HepG2 (cell line): ENCODE measurements around the gene RNF123. TPM values are rescaled to one million over a fixed set of nuclear protein-coding genes. Genes with fewer than 3 reads are reported as not detected.

Source experiments
- ATAC-seq: fragments of 200-7000 bp; cut with Tn5 transposase; 3 replicates; pipeline ENCODE4 v1.9.1; 2020; ENCODE audit warnings: mild to moderate bottlenecking, moderate library complexity
- BruUV-seq: library from RNA; stranded (reverse); fragments of 400-500 nt; replicated peaks from 2 replicates; lab custom pipeline; 2021; lab: Mats Ljungman, UMichigan
- CTCF ChIA-PET: fragments of 300-600 bp; formaldehyde crosslinking; extraction: SDS; loops from one replicate; lab custom pipeline; 2021; ENCODE audit warnings: low total read pairs, inconsistent platforms, low intra/inter-chr PET ratio; lab: Yijun Ruan, JAX
- POLR2A ChIA-PET: fragments of 350-600 bp; sonication (Branson Sonifier 250); formaldehyde crosslinking; loops from one replicate; lab custom pipeline; 2020; ENCODE audit warnings: antibody characterized with exemption, inconsistent platforms; lab: Yijun Ruan, JAX
- DNase-seq: peaks from one replicate; pipeline ENCODE4 v3.0.0-alpha.2; 2015; ENCODE audit warnings: low spot score
- FAIRE-seq: peaks from 3 replicates; lab custom pipeline; 2011; peaks lifted over from hg19 to GRCh38; lab: Jason Lieb, UNC
- H2AFZ ChIP-seq: one replicate; pipeline ENCODE4 v1.6.1; 2011; ENCODE audit warnings: low read length, inconsistent platforms
- H3K27ac ChIP-seq: fragments of 300-600 bp; 3 replicates; pipeline ENCODE4 v1.8.0; 2011; ENCODE audit warnings: mixed run types, mild to moderate bottlenecking, mixed read lengths, low read length, inconsistent platforms; ENCODE audit not compliant: insufficient read depth; ENCODE audit errors: extremely low read length
- H3K27me3 ChIP-seq, 2 experiments: fragments of 200-600 bp in 1 of 2; 2 replicates in 1 of 2; 3 replicates in 1 of 2; pipeline versions ENCODE4 v1.6.0 to v1.8.0; 2011; ENCODE audit warnings: low read length in 2 of 2, mild to moderate bottlenecking in 2 of 2, moderate library complexity in 2 of 2, inconsistent platforms in 1 of 2; ENCODE audit not compliant: insufficient read depth in 2 of 2, control insufficient read depth in 1 of 2
- H3K36me3 ChIP-seq, 2 experiments: fragments of 200-600 bp in 1 of 2; replicated peaks in 1 of 2; 2 replicates in 1 of 2; 3 replicates in 1 of 2; pipeline versions ENCODE4 v1.5.1 to v1.8.0; 2011; ENCODE audit warnings: low read length in 2 of 2, inconsistent platforms in 1 of 2; ENCODE audit not compliant: insufficient read depth in 2 of 2, control insufficient read depth in 1 of 2
- H3K4me1 ChIP-seq: 2 replicates; pipeline ENCODE4 v1.5.1; 2012; ENCODE audit warnings: low read length, inconsistent platforms; ENCODE audit not compliant: insufficient read depth
- H3K4me2 ChIP-seq: 2 replicates; pipeline ENCODE4 v1.6.0; 2011; ENCODE audit warnings: low read depth, low read length, inconsistent platforms
- H3K4me3 ChIP-seq, 3 experiments: fragments of 200-600 bp in 1 of 3; sonication (generic), shearing (Covaris generic) in 1 of 3; replicated peaks in 1 of 3; 2 replicates each; pipeline ENCODE4 v1.5.1; 2011 to 2016; ENCODE audit warnings: low read length in 3 of 3, inconsistent platforms in 2 of 3, low read depth in 2 of 3, mild to moderate bottlenecking in 2 of 3, control low read depth in 1 of 3, mixed read lengths in 1 of 3; ENCODE audit not compliant: insufficient read depth in 1 of 3
- H3K79me2 ChIP-seq: one replicate; pipeline ENCODE4 v1.6.1; 2011; ENCODE audit warnings: low read length, inconsistent platforms; ENCODE audit not compliant: insufficient read depth
- H3K9ac ChIP-seq: 2 replicates; pipeline ENCODE4 v1.6.0; 2011; ENCODE audit warnings: mild to moderate bottlenecking, low read depth, low read length, inconsistent platforms; ENCODE audit not compliant: insufficient read depth
- H3K9me3 ChIP-seq: 2 replicates; pipeline ENCODE4 v1.5.1; 2012; ENCODE audit warnings: mild to moderate bottlenecking, low read length
- H4K20me1 ChIP-seq: 2 replicates; pipeline ENCODE4 v1.6.0; 2011; ENCODE audit warnings: inconsistent platforms, mild to moderate bottlenecking, low read length, moderate library complexity; ENCODE audit not compliant: insufficient read depth
- HMG20B ChIP-seq: conservative IDR thresholded peaks from 2 replicates; pipeline ENCODE4 v1.6.1; 2016; ENCODE audit warnings: missing genetic modification reagents, missing compliant biosample characterization
- SMAD3 ChIP-seq: sonication (generic); formaldehyde crosslinking; IDR thresholded peaks from 2 replicates; pipeline ENCODE4 v1.4.0; 2020; ENCODE audit warnings: missing genetic modification reagents
- ZNF251 ChIP-seq: sonication (generic); formaldehyde crosslinking; IDR thresholded peaks from 2 replicates; pipeline ENCODE4 v1.9.0; 2021; ENCODE audit warnings: mild to moderate bottlenecking, missing genetic modification reagents
- ZNF530 ChIP-seq: sonication (generic); formaldehyde crosslinking; IDR thresholded peaks from 2 replicates; pipeline ENCODE4 v1.5.0; 2020; ENCODE audit warnings: low read depth, mild to moderate bottlenecking, missing genetic modification reagents
- ZNF577 ChIP-seq: sonication (generic); formaldehyde crosslinking; IDR thresholded peaks from 2 replicates; pipeline ENCODE4 v1.4.0; 2020; ENCODE audit warnings: mild to moderate bottlenecking, low read depth, missing genetic modification reagents, borderline replicate concordance
- ZNF776 ChIP-seq: sonication (generic); formaldehyde crosslinking; IDR thresholded peaks from 2 replicates; pipeline ENCODE4 v1.4.0; 2020; ENCODE audit warnings: mild to moderate bottlenecking, missing genetic modification reagents
- WGBS: methylation state at CpG from one replicate; pipeline ENCODE4 v1.1.6; 2017; ENCODE audit warnings: low lambda C conversion rate; 5-methylcytosine and 5-hydroxymethylcytosine counted together
- in situ Hi-C: cut with HindIII; loops from 2 replicates; pipeline ENCODE4 v1.10.0; 2017; ENCODE audit warnings: low pct_unique_long_range_greater_than_20kb; ENCODE audit not compliant: extremely low pct_ligation_motif_present
- intact Hi-C: fragments of 100-400 bp; cut with micrococcal nuclease; formaldehyde crosslinking; loops from one replicate; pipeline ENCODE4 v1.10.0; 2022; ENCODE audit not compliant: unreplicated experiment
- polyA plus RNA-seq, 8 experiments: library from polyadenylated mRNA; depleted of rRNA in 3 of 8; stranded (reverse) in 7 of 8; unstranded in 1 of 8; fragments of >200 nt; fragmentation: Illumina TruSeq in 4 of 8; extraction: Trizol in 4 of 8; gene quantifications; 2 replicates each; pipeline versions ENCODE4 v1.2.1 to v1.2.3, GENCODE V29; 2011 to 2016; ENCODE audit warnings: low read depth in 4 of 8, missing spikeins in 1 of 8, mixed read lengths in 1 of 8; ENCODE audit not compliant: insufficient read depth in 1 of 8
- total RNA-seq, 5 experiments: library from RNA; depleted of rRNA; stranded (reverse); fragments of >200 nt; fragmentation: Illumina TruSeq; extraction: Trizol; gene quantifications; 2 replicates each; pipeline ENCODE4 v1.2.3, GENCODE V29; 2016; ENCODE audit warnings: low read depth in 1 of 5
- TF ChIP-seq, protein P1 (sequence below): sonication (generic); formaldehyde crosslinking; IDR thresholded peaks from 2 replicates; pipeline ENCODE4 v1.5.0; 2020; ENCODE audit warnings: mild to moderate bottlenecking, missing genetic modification reagents, borderline replicate concordance
- TF ChIP-seq, protein P2 (sequence below): sonication (generic); formaldehyde crosslinking; IDR thresholded peaks from 2 replicates; pipeline ENCODE4 v1.4.0; 2020; ENCODE audit warnings: missing genetic modification reagents
- TF ChIP-seq, protein P3 (sequence below): sonication (generic); formaldehyde crosslinking; IDR thresholded peaks from 2 replicates; pipeline ENCODE4 v1.4.0; 2020; ENCODE audit warnings: missing genetic modification reagents; ENCODE audit errors: not compliant biosample characterization
- TF ChIP-seq, protein P4 (sequence below): sonication (generic); formaldehyde crosslinking; conservative IDR thresholded peaks from 2 replicates; pipeline ENCODE4 v1.8.0; 2022; ENCODE audit warnings: missing genetic modification reagents

The RNF123 gene
- total and polyA plus RNA-seq, 2 of the 13 experiments (the other 11 are each of a cell fraction or from before 2014, with no cell fraction given), result 29.9 to 82.2 TPM

DNA sequence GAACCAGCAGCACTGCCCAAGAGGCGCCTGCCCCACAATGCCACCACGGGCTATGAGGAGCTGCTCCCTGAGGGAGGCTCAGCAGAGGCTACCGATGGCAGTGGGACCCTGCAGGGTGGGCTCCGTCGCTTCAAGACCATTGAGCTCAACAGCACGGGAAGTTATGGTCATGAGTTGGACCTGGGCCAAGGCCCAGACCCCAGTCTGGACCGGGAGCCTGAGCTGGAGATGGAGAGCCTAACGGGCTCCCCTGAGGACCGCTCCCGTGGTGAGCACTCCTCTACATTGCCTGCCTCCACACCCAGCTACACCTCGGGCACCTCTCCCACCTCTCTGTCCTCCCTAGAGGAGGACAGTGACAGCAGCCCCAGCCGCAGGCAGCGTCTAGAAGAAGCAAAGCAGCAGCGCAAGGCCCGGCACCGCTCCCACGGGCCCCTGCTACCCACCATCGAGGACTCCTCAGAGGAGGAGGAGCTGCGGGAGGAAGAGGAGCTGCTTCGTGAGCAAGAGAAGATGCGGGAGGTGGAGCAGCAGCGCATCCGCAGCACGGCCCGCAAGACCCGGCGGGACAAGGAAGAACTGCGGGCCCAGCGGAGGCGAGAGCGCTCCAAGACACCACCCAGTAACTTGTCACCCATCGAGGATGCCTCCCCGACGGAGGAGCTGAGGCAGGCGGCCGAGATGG is 37.0 kb upstream of the RNF123 start:
- FAIRE-seq (no peak), DNase-seq (no peak), ATAC-seq (no peak)
- 90% methylated on average over 21 of the region's 36 CpGs for WGBS
- Histone ChIP-seq H3K4me2 (no peak overlapping the region), H3K27ac (no peak overlapping the region), H3K9ac (no peak overlapping the region), H3K9me3 (no peaks in the 10 kb centered on the region), H3K79me2 (no peaks in the 10 kb centered on the region), H3K4me3 (no peak overlapping the region), H3K36me3 (no peaks in the 10 kb centered on the region), H3K27me3 (no peaks in the 10 kb centered on the region), H4K20me1 (no peaks in the 10 kb centered on the region), H3K4me1 (peaks cover 30% of the 10 kb centered on the region), H2AFZ (no peak overlapping the region)
- BruUV-seq, result no TSS peak
- ChIA-PET POLR2A (interaction anchor here (0.6 kb wide), 1 partner anchor 65 kb away, joined by 3 read pairs; no protein-coding TSS in a partner anchor), CTCF (no interaction called here)
- intact Hi-C loops (no loop called here), in situ Hi-C loops (no loop called here)
- TF ChIP-seq ZNF577 (CRISPR knock-in tag) (no peak), ZNF530 (CRISPR knock-in tag) (no peak), ZNF776 (no peak), HMG20B (CRISPR knock-in tag) (no peak), ZNF251 (no peak), SMAD3 (CRISPR knock-in tag) (no peak)
- TF ChIP-seq, protein P1, sequence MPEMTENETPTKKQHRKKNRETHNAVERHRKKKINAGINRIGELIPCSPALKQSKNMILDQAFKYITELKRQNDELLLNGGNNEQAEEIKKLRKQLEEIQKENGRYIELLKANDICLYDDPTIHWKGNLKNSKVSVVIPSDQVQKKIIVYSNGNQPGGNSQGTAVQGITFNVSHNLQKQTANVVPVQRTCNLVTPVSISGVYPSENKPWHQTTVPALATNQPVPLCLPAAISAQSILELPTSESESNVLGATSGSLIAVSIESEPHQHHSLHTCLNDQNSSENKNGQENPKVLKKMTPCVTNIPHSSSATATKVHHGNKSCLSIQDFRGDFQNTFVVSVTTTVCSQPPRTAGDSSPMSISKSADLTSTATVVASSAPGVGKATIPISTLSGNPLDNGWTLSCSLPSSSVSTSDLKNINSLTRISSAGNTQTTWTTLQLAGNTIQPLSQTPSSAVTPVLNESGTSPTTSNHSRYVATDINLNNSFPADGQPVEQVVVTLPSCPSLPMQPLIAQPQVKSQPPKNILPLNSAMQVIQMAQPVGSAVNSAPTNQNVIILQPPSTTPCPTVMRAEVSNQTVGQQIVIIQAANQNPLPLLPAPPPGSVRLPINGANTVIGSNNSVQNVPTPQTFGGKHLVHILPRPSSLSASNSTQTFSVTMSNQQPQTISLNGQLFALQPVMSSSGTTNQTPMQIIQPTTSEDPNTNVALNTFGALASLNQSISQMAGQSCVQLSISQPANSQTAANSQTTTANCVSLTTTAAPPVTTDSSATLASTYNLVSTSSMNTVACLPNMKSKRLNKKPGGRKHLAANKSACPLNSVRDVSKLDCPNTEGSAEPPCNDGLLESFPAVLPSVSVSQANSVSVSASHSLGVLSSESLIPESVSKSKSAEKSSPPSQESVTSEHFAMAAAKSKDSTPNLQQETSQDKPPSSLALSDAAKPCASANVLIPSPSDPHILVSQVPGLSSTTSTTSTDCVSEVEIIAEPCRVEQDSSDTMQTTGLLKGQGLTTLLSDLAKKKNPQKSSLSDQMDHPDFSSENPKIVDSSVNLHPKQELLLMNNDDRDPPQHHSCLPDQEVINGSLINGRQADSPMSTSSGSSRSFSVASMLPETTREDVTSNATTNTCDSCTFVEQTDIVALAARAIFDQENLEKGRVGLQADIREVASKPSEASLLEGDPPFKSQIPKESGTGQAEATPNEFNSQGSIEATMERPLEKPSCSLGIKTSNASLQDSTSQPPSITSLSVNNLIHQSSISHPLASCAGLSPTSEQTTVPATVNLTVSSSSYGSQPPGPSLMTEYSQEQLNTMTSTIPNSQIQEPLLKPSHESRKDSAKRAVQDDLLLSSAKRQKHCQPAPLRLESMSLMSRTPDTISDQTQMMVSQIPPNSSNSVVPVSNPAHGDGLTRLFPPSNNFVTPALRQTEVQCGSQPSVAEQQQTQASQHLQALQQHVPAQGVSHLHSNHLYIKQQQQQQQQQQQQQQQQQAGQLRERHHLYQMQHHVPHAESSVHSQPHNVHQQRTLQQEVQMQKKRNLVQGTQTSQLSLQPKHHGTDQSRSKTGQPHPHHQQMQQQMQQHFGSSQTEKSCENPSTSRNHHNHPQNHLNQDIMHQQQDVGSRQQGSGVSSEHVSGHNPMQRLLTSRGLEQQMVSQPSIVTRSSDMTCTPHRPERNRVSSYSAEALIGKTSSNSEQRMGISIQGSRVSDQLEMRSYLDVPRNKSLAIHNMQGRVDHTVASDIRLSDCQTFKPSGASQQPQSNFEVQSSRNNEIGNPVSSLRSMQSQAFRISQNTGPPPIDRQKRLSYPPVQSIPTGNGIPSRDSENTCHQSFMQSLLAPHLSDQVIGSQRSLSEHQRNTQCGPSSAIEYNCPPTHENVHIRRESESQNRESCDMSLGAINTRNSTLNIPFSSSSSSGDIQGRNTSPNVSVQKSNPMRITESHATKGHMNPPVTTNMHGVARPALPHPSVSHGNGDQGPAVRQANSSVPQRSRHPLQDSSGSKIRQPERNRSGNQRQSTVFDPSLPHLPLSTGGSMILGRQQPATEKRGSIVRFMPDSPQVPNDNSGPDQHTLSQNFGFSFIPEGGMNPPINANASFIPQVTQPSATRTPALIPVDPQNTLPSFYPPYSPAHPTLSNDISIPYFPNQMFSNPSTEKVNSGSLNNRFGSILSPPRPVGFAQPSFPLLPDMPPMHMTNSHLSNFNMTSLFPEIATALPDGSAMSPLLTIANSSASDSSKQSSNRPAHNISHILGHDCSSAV, result no peak
- TF ChIP-seq, protein P2, sequence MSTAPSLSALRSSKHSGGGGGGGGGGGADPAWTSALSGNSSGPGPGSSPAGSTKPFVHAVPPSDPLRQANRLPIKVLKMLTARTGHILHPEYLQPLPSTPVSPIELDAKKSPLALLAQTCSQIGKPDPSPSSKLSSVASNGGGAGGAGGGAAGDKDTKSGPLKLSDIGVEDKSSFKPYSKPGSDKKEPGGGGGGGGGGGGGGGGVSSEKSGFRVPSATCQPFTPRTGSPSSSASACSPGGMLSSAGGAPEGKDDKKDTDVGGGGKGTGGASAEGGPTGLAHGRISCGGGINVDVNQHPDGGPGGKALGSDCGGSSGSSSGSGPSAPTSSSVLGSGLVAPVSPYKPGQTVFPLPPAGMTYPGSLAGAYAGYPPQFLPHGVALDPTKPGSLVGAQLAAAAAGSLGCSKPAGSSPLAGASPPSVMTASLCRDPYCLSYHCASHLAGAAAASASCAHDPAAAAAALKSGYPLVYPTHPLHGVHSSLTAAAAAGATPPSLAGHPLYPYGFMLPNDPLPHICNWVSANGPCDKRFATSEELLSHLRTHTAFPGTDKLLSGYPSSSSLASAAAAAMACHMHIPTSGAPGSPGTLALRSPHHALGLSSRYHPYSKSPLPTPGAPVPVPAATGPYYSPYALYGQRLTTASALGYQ (CRISPR knock-in tag), result no peak
- TF ChIP-seq, protein P3, sequence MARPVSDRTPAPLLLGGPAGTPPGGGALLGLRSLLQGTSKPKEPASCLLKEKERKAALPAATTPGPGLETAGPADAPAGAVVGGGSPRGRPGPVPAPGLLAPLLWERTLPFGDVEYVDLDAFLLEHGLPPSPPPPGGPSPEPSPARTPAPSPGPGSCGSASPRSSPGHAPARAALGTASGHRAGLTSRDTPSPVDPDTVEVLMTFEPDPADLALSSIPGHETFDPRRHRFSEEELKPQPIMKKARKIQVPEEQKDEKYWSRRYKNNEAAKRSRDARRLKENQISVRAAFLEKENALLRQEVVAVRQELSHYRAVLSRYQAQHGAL (CRISPR knock-in tag), result no peak
- TF ChIP-seq, protein P4, sequence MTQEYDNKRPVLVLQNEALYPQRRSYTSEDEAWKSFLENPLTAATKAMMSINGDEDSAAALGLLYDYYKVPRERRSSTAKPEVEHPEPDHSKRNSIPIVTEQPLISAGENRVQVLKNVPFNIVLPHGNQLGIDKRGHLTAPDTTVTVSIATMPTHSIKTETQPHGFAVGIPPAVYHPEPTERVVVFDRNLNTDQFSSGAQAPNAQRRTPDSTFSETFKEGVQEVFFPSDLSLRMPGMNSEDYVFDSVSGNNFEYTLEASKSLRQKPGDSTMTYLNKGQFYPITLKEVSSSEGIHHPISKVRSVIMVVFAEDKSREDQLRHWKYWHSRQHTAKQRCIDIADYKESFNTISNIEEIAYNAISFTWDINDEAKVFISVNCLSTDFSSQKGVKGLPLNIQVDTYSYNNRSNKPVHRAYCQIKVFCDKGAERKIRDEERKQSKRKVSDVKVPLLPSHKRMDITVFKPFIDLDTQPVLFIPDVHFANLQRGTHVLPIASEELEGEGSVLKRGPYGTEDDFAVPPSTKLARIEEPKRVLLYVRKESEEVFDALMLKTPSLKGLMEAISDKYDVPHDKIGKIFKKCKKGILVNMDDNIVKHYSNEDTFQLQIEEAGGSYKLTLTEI (CRISPR knock-in tag), result no peak
